ENCODE results near the gene RNASE2.

DNA sequence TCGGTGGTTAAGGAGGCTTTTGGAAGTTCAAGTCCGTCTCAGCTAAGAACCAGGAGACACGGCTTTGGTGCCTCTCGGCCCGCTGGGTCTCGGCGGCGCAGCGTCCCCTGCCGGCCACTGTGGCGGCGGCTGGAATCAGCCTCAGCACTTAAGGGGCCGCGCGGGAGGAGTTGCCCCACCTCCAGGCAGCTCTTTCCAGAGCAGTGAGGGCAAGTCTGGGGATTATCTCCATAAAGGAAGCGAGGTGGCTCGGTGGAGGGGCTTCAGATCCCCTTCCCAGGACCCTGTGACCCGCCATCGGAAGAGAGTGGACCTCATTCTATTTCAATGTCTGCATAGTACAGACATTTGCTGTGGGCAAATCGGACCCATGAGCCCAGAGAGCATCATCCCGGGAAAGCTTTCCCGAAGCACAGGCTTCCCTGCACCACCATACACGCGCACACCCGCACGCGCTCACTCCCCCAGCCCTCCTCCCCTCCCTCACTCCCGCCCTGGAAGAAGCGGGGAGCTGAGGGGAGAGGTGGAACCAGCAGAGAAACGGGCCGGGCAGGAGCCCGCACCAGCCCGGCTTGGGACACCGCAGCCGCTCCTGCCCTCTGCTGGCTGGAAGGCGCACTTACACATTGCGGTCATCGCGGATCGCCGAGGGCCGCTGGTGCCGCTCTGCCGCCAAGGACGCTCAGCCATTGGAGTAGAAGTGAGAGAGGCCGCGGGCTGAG lies 15.9 kb downstream of the RNASE2 start:
- TF ChIP-seq, protein P1, sequence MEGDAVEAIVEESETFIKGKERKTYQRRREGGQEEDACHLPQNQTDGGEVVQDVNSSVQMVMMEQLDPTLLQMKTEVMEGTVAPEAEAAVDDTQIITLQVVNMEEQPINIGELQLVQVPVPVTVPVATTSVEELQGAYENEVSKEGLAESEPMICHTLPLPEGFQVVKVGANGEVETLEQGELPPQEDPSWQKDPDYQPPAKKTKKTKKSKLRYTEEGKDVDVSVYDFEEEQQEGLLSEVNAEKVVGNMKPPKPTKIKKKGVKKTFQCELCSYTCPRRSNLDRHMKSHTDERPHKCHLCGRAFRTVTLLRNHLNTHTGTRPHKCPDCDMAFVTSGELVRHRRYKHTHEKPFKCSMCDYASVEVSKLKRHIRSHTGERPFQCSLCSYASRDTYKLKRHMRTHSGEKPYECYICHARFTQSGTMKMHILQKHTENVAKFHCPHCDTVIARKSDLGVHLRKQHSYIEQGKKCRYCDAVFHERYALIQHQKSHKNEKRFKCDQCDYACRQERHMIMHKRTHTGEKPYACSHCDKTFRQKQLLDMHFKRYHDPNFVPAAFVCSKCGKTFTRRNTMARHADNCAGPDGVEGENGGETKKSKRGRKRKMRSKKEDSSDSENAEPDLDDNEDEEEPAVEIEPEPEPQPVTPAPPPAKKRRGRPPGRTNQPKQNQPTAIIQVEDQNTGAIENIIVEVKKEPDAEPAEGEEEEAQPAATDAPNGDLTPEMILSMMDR (IDR thresholded peaks at IDR 0.05), result peak; percentile 80 to 97 (median 88)
- peak in 1 of 3 donors; percentile 33 for TF ChIP-seq POLR2A (IDR thresholded peaks at IDR 0.05)

Measured in body of pancreas (tissue), 4 donors.